ENCODE data around the gene ASGR2.
A peak's percentile ranks its signal among the peaks of the same experiment; 100 is the strongest.
"Not testable (repeated sequence)": the region's sequence is repeated elsewhere in the genome, so short reads cannot be mapped to it uniquely, and the experiment has no call there.

ASGR2 gene, protein sequence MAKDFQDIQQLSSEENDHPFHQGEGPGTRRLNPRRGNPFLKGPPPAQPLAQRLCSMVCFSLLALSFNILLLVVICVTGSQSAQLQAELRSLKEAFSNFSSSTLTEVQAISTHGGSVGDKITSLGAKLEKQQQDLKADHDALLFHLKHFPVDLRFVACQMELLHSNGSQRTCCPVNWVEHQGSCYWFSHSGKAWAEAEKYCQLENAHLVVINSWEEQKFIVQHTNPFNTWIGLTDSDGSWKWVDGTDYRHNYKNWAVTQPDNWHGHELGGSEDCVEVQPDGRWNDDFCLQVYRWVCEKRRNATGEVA

DNA sequence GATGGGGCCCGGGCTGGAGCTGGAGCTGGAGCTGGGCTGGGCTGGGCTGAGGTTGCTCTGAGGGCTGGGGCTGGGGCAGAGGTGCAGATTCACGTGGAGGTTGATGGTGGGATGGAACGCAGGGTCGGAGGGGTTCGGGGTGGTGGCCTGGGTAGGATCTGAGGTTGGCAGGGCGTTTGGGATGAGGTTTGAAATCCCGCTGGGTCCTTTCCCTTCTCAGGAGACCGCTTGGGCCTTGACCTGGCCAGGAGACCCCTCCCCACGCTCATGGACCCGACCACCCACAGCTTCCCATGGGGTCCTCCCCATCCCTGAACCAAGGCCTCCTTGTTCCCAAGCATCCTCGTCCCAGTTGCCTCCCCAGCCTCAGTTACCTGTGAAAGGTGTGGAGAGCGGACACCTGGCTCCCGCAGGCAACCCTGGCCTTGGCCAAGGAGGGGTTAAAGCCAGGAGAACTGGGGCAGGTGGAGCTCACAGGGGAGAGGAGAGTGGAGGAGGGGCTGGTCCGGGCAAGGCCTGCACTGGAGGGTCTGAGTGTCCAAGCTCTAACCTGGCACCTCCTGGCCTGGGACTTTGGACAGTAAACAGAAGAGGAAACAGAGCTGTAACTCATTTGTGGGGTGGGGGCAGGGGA lies at the start of gene ASGR2:
ASGR2 (minus strand) TSS at position 582 of the 634 bp plus-strand sequence. CDS start 582 bp downstream, outside the sequence.
- DNase-seq: no peak
- Mint-ChIP-seq H3K27me3 (peaks cover 20% of the 10 kb centered on the region), H3K4me1 (peaks cover 6% of the 10 kb centered on the region), H3K4me3 (no peak within 1 kb of the TSS), H3K27ac (no peak within 1 kb of the TSS), H3K36me3 (no peaks in the 10 kb centered on the region), H3K9me3 (no peaks in the 10 kb centered on the region)
- CTCF ChIA-PET: interaction anchor here (2.7 kb wide), 1 partner anchor 22 kb away, joined by 9 read pairs; no protein-coding TSS in a partner anchor

DNA sequence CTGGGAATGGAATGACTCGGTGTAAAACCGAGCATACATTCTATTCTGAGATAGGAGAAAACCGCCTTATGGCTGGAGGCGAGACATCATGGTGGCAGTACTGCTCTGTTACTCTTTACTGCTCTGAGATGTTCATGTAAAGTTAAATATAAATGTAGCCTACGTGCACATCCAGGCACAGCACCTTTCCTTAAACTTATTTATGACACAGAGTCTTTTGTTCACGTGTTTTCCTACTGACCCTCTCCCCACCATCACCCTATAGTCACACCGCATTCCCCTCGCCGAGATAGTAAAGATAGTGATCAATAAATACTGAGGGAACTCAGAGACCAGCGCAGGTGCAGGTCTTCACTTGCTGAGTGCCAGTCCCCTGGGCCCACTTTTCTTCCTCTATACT lies 44.9 kb upstream of the ASGR2 start:
- H3K4me1 Mint-ChIP-seq, H3K4me3 Mint-ChIP-seq, H3K36me3 Mint-ChIP-seq, CTCF ChIA-PET, H3K9me3 Mint-ChIP-seq, DNase-seq, H3K27ac Mint-ChIP-seq: not testable (repeated sequence)
- peaks cover 19% of the 10 kb centered on the region for H3K27me3 Mint-ChIP-seq

DNA sequence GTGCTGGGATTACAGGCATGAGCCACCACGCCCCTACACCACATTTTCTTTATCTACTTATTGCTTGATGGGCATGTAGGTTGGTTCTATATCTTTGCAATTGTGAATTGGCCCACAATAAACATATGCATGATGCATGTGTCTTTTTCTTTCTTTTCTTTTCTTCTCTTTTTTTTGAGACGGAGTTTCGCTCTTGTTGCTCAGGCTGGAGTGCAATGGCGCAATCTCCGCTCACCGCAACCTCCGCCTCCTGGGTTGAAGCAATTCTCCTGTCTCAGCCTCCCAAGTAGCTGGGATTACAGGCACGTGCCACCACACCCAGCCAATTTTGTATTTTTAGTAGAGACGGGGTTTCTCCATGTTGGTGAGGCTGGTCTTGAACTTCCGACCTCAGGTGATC lies 43.8 kb upstream of the ASGR2 start:
- H3K36me3 Mint-ChIP-seq, DNase-seq, H3K4me3 Mint-ChIP-seq, H3K27ac Mint-ChIP-seq, H3K9me3 Mint-ChIP-seq, H3K4me1 Mint-ChIP-seq: not testable (repeated sequence)
- CTCF ChIA-PET: interaction anchor here (0.6 kb wide), 1 partner anchor 22 kb away, joined by 3 read pairs; no protein-coding TSS in a partner anchor
- peaks cover 30% of the 10 kb centered on the region for H3K27me3 Mint-ChIP-seq

DNA sequence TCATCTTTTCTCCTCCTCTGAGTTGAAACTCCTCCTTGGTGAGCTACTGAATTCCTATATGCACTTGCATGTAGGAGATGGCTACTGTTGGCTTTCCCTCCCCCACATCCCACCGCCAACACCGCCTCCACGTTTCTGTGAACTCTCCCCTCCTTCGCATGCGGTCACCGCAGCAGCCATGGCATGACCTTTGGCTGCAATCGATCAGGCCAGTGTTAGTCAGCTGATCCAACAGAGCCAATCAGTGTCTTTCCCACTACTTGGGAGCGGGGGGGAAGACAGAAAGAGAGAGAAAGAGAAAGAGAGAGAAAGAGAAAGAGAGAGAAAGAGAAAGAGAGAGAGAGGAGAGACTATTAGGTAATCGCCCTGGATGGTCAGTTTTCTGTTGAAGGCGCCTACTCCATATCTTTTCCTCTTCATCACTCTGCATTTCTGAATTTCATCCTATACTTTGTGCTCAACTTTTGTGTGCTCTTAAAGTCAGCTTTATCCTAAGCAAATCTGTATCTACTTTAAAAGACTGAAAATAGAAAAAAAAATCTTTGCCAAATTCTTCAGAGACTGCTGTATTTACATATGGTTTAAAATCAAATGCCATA lies 41.8 kb upstream of the ASGR2 start:
- no peak for DNase-seq
- Mint-ChIP-seq H3K27ac (no peak overlapping the region), H3K27me3 (peaks cover 35% of the 10 kb centered on the region), H3K4me3 (no peak overlapping the region), H3K9me3 (no peaks in the 10 kb centered on the region), H3K36me3 (no peaks in the 10 kb centered on the region), H3K4me1 (no peaks in the 10 kb centered on the region)
- CTCF ChIA-PET: no interaction called here

DNA sequence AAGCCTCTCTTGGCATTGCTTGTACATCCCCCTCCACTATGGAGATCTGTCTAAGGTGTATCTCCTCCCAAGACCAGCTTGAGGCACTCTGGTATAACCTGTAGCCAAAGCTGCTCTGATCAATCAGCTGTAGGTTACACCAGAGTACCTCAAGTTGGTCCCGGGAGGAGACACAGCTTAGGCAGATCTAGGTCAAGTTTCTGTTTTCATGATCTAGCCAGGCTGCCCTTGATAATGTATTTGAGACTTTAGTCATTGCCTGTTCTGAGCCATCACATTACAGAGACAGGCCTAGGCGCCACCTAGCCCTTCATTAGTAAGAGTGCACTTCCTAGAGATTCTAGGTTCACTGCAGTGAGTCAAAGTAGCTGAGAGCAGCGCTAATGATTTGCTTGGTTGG lies 33.1 kb upstream of the ASGR2 start:
- H3K36me3 Mint-ChIP-seq: no peaks in the 10 kb centered on the region
- CTCF ChIA-PET: interaction anchor here (1.1 to 2.2 kb wide), 5 partner anchors 10 to 102 kb away, joined by 3 to 9 read pairs (median 5); no protein-coding TSS in a partner anchor
- H3K9me3 Mint-ChIP-seq: no peaks in the 10 kb centered on the region
- no peaks in the 10 kb centered on the region for H3K4me1 Mint-ChIP-seq
- DNase-seq: no peak
- no peak overlapping the region for H3K4me3 Mint-ChIP-seq
- no peak overlapping the region for H3K27ac Mint-ChIP-seq
- peaks cover 11% of the 10 kb centered on the region for H3K27me3 Mint-ChIP-seq

DNA sequence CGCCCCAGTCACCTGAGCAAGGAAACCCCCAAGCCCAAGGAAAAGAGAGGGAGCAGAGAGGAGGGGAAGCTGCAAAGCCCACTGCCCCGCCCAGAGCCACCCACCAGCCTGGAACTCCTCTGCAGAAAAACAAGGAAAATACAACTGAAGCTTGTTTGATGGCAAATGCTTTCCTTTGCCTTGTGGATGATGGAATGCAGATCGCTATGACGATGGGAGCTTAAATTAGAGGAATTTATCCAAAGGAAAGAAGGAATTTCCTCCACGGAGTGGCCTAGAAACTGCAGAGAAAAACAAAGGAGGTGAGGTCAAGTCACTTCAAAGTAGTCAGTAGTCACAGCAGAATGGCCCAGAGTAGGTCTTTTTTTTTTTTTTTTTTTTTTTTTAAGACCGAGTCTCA lies 31.5 kb upstream of the ASGR2 start:
- Mint-ChIP-seq H3K4me1 (no peaks in the 10 kb centered on the region), H3K36me3 (no peaks in the 10 kb centered on the region), H3K9me3 (no peaks in the 10 kb centered on the region), H3K27me3 (peaks cover 11% of the 10 kb centered on the region), H3K27ac (no peak overlapping the region), H3K4me3 (no peak overlapping the region)
- CTCF ChIA-PET: interaction anchor here (1.0 to 1.9 kb wide), 2 partner anchors 87 to 94 kb away, joined by 3 to 6 read pairs; no protein-coding TSS in a partner anchor
- no peak for DNase-seq

DNA sequence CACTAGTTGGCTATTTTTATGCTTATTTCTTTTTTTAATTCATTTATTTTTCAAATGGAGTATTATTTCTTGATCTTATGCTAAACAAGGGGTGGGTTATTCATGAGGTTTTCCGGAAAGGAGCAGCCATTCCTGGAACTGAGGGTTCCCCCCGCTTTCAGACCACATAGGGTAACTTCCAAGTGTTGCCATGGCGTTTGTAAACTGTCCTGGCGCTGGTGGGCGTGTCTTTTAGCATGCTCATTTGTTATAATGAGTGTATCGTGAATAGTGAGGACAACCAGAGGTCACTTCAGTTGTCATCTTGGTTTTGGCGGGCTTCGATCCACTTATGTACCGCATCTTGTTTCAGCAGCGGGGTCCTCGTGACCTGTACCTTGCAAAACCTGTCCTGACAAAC lies 29.6 kb upstream of the ASGR2 start:
- Mint-ChIP-seq H3K9me3 (no peaks in the 10 kb centered on the region), H3K4me3 (no peak overlapping the region), H3K4me1 (no peaks in the 10 kb centered on the region), H3K27me3 (peaks cover 14% of the 10 kb centered on the region), H3K27ac (no peak overlapping the region), H3K36me3 (no peaks in the 10 kb centered on the region)
- CTCF ChIA-PET: interaction anchor here (0.7 to 1.1 kb wide), 3 partner anchors 8 to 103 kb away, joined by 3 to 4 read pairs (median 3); no protein-coding TSS in a partner anchor
- DNase-seq: no peak

DNA sequence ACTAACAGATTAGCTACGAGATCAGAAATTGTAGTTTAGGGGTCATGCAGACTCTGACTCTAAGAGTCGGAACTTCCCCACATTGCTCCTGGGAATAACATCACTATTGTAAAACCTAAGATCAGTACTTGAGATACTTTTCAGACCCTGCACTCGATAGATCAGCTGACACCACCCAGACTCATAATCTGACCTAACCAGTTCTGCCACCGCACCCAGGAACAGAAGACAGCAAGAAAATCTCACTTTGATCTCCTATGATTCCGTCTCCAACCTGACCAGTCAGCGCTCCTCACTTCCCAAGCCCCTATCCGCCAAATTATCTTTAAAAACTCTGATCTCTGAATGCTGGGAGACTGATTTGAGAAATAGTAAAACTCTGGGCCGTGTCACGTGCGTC lies 27.2 kb upstream of the ASGR2 start:
- no peaks in the 10 kb centered on the region for H3K9me3 Mint-ChIP-seq
- no peak for DNase-seq
- no peak overlapping the region for H3K4me3 Mint-ChIP-seq
- CTCF ChIA-PET: interaction anchor here (1.4 to 11.6 kb wide), 2 partner anchors 92 to 228 kb away, joined by 4 to 270 read pairs; partner anchors contain the start of gene SLC16A11
- peaks cover 28% of the 10 kb centered on the region for H3K27me3 Mint-ChIP-seq
- no peaks in the 10 kb centered on the region for H3K36me3 Mint-ChIP-seq
- no peaks in the 10 kb centered on the region for H3K4me1 Mint-ChIP-seq
- no peak overlapping the region for H3K27ac Mint-ChIP-seq

DNA sequence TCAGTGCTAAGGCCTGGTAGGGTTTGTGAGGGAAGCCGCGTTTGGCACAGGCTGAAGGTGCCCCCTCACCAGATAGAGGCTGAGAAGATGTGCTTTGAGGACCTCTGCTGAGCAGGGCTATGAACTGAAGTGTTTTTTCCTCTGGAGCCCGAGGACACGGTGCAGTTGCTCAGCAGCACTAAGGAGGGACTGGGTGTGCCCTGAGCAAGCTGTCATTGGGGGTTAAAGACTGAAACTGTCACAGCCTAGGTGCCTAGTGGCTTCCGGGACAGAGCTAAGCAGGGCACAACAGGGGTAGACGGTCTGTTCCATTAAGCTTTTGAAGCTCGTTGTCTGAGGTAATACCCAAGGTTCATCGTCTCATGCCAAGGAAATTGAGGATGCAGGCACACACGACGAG lies 24.8 kb upstream of the ASGR2 start:
- no peak overlapping the region for H3K4me3 Mint-ChIP-seq
- H3K27ac Mint-ChIP-seq: no peak overlapping the region
- peaks cover 31% of the 10 kb centered on the region for H3K27me3 Mint-ChIP-seq
- CTCF ChIA-PET: interaction anchor here (1.5 to 11.6 kb wide), 2 partner anchors 35 to 90 kb away, joined by 3 to 270 read pairs; partner anchors contain the start of gene SLC16A11
- peaks cover 3% of the 10 kb centered on the region for H3K4me1 Mint-ChIP-seq
- no peaks in the 10 kb centered on the region for H3K9me3 Mint-ChIP-seq
- no peak for DNase-seq
- H3K36me3 Mint-ChIP-seq: no peaks in the 10 kb centered on the region

DNA sequence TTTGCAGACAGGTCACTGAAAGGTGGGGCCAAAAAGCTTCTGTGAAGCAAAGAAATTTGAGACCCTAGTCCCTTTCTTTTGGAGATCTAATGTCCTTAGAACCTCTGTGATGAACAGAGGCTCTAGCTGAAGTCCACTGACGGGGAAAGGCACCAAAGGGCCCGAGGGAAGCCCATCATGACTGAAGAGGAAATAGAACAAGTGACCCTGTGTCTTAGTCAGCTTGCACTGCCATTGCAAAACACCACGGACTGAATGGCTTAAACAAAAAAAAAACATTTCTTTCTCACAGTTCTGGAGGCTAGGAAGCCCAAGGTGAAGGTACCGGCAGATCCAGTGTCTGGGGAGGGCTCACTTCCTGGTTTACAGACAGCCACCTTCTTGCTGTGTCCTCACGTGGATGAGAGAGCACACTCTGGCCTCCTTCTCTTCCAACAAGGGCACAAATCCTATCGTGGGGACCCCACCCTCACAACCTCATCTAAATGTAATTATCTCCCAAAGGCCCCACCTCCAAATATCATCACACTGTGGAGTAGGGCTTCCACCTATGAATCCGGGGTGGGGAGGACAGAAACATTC lies 24.3 kb upstream of the ASGR2 start:
- no peak for DNase-seq
- no peak overlapping the region for H3K27ac Mint-ChIP-seq
- H3K4me1 Mint-ChIP-seq: peaks cover 5% of the 10 kb centered on the region
- H3K4me3 Mint-ChIP-seq: no peak overlapping the region
- no peaks in the 10 kb centered on the region for H3K9me3 Mint-ChIP-seq
- no peaks in the 10 kb centered on the region for H3K36me3 Mint-ChIP-seq
- peaks cover 36% of the 10 kb centered on the region for H3K27me3 Mint-ChIP-seq
- CTCF ChIA-PET: interaction anchor here (0.6 to 11.6 kb wide), 2 partner anchors 28 to 89 kb away, joined by 5 to 270 read pairs; partner anchors contain the start of gene SLC16A11

DNA sequence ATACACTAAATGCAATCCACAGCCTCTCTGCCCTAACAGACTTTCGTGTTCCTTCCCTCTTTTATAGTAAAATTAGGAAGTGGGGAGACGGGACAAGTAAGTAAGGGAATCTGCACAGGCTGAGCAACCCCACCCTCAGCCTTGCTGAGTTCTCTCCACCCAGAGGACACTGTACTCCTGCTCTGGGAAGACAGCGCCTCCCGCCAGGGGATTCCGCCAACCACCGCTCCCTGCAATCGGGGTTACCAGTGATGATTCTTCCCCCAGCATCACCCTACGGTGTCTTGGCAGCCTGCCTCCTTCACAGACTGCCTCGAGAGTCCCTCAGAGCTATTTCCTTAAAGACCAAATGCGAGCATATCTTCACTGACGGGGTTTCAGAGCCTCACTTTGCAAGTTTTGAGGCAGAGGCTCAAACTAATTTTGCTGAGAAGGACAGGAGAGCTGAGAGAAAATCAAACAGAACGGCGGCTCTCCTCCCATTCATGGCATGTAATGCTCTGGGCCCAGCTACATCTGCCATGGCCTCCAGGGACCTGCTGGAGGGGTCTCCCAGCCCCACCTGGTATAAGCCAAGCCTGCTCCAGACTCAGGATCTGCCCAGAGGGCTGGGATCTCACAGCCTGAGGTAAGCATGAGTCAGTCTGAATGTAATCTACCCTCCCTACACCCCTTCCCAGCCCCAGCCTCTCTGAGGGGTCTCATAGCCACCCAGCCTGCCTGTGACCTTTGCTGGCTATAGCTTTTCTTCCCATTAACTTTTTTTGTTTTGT lies 22.7 kb upstream of the ASGR2 start:
- CTCF ChIA-PET: interaction anchor here (0.7 to 11.6 kb wide), 14 partner anchors 8 to 116 kb away, joined by 3 to 270 read pairs (median 4); partner anchors contain the start of genes ASGR2 and SLC16A11
- Mint-ChIP-seq H3K27ac (no peak overlapping the region), H3K36me3 (no peaks in the 10 kb centered on the region), H3K27me3 (peaks cover 48% of the 10 kb centered on the region), H3K9me3 (no peaks in the 10 kb centered on the region), H3K4me3 (no peak overlapping the region), H3K4me1 (peaks cover 17% of the 10 kb centered on the region)
- no peak for DNase-seq

DNA sequence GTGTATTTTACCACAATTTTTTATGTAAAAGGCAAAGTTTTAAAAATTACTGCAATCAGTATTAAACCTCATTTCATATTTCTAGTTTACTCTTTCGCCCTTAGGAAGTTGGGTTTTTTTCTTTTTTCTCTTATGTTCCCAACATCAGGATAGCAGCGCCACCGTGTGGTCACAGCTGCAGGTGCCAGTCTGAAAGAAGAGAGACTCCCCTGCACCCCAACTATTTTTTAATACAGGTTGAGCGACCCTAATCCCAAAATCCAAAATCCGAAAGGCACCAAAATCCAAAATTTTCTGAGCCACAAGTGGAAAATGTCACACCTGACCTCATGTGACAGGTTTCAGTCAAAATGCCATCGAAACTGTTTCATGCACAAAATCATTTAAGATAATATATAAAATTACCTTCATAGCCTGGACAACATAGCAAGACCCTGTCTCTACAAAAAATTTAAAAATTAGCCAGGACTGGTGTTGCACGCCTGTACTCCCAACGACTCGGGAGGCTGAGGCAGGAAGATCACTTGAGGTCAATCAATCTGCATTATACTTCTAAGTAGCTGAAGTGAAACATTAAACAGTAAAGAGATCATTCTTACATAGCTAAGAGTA lies 21.8 kb upstream of the ASGR2 start:
- Mint-ChIP-seq H3K27me3 (peaks cover 55% of the 10 kb centered on the region), H3K4me3 (no peak overlapping the region), H3K9me3 (no peaks in the 10 kb centered on the region), H3K4me1 (peaks cover 22% of the 10 kb centered on the region), H3K27ac (no peak overlapping the region), H3K36me3 (no peaks in the 10 kb centered on the region)
- CTCF ChIA-PET: interaction anchor here (0.6 to 11.6 kb wide), 17 partner anchors 8 to 129 kb away, joined by 3 to 270 read pairs (median 3); partner anchors contain the start of genes ASGR2 and SLC16A11
- peak; percentile 84 for DNase-seq

DNA sequence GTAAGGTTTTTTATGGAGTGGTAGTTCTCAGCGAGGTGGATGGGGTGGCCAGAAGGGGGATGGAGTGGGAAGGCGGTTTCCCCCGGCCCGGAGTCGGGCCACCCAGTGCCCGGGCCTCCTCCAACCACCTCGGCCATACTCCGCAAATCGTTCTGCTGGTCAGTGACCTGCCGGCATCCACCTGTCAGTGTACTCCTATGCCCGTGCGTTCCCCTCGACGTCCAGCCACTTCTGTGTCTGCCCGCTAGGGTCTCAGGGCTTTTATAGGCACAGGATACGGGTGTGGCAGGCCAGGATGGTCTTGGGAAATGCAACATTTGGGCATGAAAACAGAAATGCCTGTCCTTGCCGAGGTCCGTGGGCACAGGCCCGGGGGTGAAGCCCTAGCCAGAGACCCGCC lies 19.3 kb upstream of the ASGR2 start:
- no peak overlapping the region for H3K27ac Mint-ChIP-seq
- H3K36me3 Mint-ChIP-seq: no peaks in the 10 kb centered on the region
- H3K9me3 Mint-ChIP-seq: no peaks in the 10 kb centered on the region
- peaks cover 25% of the 10 kb centered on the region for H3K4me1 Mint-ChIP-seq
- peaks cover 61% of the 10 kb centered on the region for H3K27me3 Mint-ChIP-seq
- no peak for DNase-seq
- CTCF ChIA-PET: interaction anchor here (1.0 to 11.6 kb wide), 4 partner anchors 44 to 291 kb away, joined by 3 to 270 read pairs (median 6); partner anchors contain the start of gene SLC16A11
- H3K4me3 Mint-ChIP-seq: no peak overlapping the region

Data from activated naive CD4-positive, alpha-beta T cell treated with anti-CD3 and anti-CD28 coated beads, Interleukin-2, amount 10 ng/mL, durations not matched to agents 7 days and 5 days (primary cell).